IMR-90 (cell line): ENCODE measurements around the gene SEH1L. TPM values are rescaled to one million over a fixed set of nuclear protein-coding genes. Genes with fewer than 3 reads are reported as not detected.

ENCODE experiments used
- ATAC-seq: fragments of 200-7000 bp; cut with Tn5 transposase; 2 replicates; pipeline ENCODE4 v1.9.1; 2020; ENCODE audit warnings: low read depth, mild to moderate bottlenecking, moderate library complexity
- Bru-seq: library from RNA; stranded (reverse); fragments of 400-500 nt; gene quantifications from one replicate; lab custom pipeline; 2021; lab: Mats Ljungman, UMichigan
- BruChase-seq, 2 experiments: library from RNA; stranded (reverse); fragments of 400-500 nt; gene quantifications; one replicate each; lab custom pipeline; 2021; lab: Mats Ljungman, UMichigan
- BruUV-seq: library from RNA; stranded (reverse); fragments of 400-500 nt; replicated peaks from 2 replicates; lab custom pipeline; 2021; lab: Mats Ljungman, UMichigan
- CTCF ChIA-PET: fragments of 300-600 bp; formaldehyde crosslinking; extraction: SDS; loops from one replicate; lab custom pipeline; 2021; ENCODE audit warnings: antibody characterized with exemption; lab: Yijun Ruan, JAX
- POLR2A ChIA-PET: fragments of 300-600 bp; sonication (Branson Sonifier 250); formaldehyde crosslinking; loops from one replicate; lab custom pipeline; 2022; ENCODE audit warnings: antibody characterized with exemption; ENCODE audit not compliant: unreplicated experiment; lab: Charles Lee
- DNase-seq: peaks from one replicate; pipeline ENCODE4 v3.0.0; 2013
- H2AFZ ChIP-seq: replicated peaks from 2 replicates; pipeline ENCODE3; 2013; ENCODE audit warnings: low read length, mild to moderate bottlenecking; ENCODE audit not compliant: poor library complexity
- H2AK5ac ChIP-seq: 2 replicates; pipeline ENCODE4 v1.6.1; 2013; ENCODE audit warnings: low read depth, low read length, inconsistent platforms
- H2AK9ac ChIP-seq: replicated peaks from 2 replicates; pipeline ENCODE3; 2013; ENCODE audit warnings: mild to moderate bottlenecking, low read depth, low read length, moderate library complexity; ENCODE audit not compliant: poor library complexity
- H2BK120ac ChIP-seq: 2 replicates; pipeline ENCODE4 v1.6.1; 2013; ENCODE audit warnings: low read depth, low read length, inconsistent platforms
- H2BK15ac ChIP-seq: 3 replicates; pipeline ENCODE4 v1.6.1; 2013; ENCODE audit warnings: low read depth, low read length, inconsistent platforms
- H2BK20ac ChIP-seq: 2 replicates; pipeline ENCODE4 v1.6.1; 2013; ENCODE audit warnings: low read depth, mild to moderate bottlenecking, inconsistent platforms, low read length, moderate library complexity
- H2BK5ac ChIP-seq: 2 replicates; pipeline ENCODE4 v1.6.1; 2013; ENCODE audit warnings: mild to moderate bottlenecking, low read depth, low read length, inconsistent platforms; ENCODE audit not compliant: poor library complexity, severe bottlenecking
- H3K14ac ChIP-seq: replicated peaks from 2 replicates; pipeline ENCODE4 v1.6.1; 2013; ENCODE audit warnings: low read depth, low read length, inconsistent platforms
- H3K18ac ChIP-seq: 2 replicates; pipeline ENCODE4 v1.6.1; 2013; ENCODE audit warnings: low read depth, low read length, control low read depth
- H3K23ac ChIP-seq: 2 replicates; pipeline ENCODE4 v1.6.1; 2013; ENCODE audit warnings: low read depth, low read length, inconsistent platforms
- H3K27ac ChIP-seq: 2 replicates; pipeline ENCODE4 v1.5.1; 2013; ENCODE audit warnings: mild to moderate bottlenecking, control low read depth, low read length; ENCODE audit not compliant: insufficient read depth
- H3K27me3 ChIP-seq: 2 replicates; pipeline ENCODE4 v1.6.1; 2013; ENCODE audit warnings: low read length; ENCODE audit not compliant: control insufficient read depth, insufficient read depth
- H3K36me3 ChIP-seq: 2 replicates; pipeline ENCODE4 v1.6.1; 2013; ENCODE audit warnings: low read length, mixed read lengths; ENCODE audit not compliant: control insufficient read depth, insufficient read depth
- H3K4ac ChIP-seq: 2 replicates; pipeline ENCODE4 v1.6.1; 2013; ENCODE audit warnings: low read depth, low read length, inconsistent platforms
- H3K4me1 ChIP-seq: 2 replicates; pipeline ENCODE4 v1.6.1; 2013; ENCODE audit warnings: low read length, mixed read lengths; ENCODE audit not compliant: control insufficient read depth, insufficient read depth
- H3K4me2 ChIP-seq: 2 replicates; pipeline ENCODE4 v1.6.1; 2013; ENCODE audit warnings: low read depth, mild to moderate bottlenecking, control low read depth, low read length, moderate library complexity
- H3K4me3 ChIP-seq: 2 replicates; pipeline ENCODE4 v1.5.1; 2013; ENCODE audit warnings: low read depth, mild to moderate bottlenecking, control low read depth, low read length, moderate library complexity; ENCODE audit not compliant: insufficient read depth
- H3K56ac ChIP-seq: 2 replicates; pipeline ENCODE4 v1.6.1; 2013; ENCODE audit warnings: low read length, inconsistent platforms; ENCODE audit not compliant: insufficient read depth; ENCODE audit errors: extremely low read depth
- H3K79me1 ChIP-seq, 2 experiments: 2 replicates each; pipeline ENCODE4 v1.6.1; 2013; ENCODE audit warnings: low read length in 2 of 2, inconsistent platforms in 1 of 2, low read depth in 1 of 2
- H3K9ac ChIP-seq: 2 replicates; pipeline ENCODE4 v1.6.1; 2013; ENCODE audit warnings: low read depth, low read length, control low read depth
- H3K9me1 ChIP-seq: 2 replicates; pipeline ENCODE4 v1.6.1; 2013; ENCODE audit warnings: low read length, inconsistent platforms; ENCODE audit not compliant: insufficient read depth
- H3K9me3 ChIP-seq: 2 replicates; pipeline ENCODE4 v1.6.1; 2013; ENCODE audit warnings: low read length; ENCODE audit not compliant: control insufficient read depth, insufficient read depth
- H4K20me1 ChIP-seq: 2 replicates; pipeline ENCODE4 v1.6.1; 2013; ENCODE audit warnings: low read length, inconsistent platforms; ENCODE audit not compliant: insufficient read depth
- H4K5ac ChIP-seq: 2 replicates; pipeline ENCODE4 v1.6.1; 2013; ENCODE audit warnings: mild to moderate bottlenecking, low read depth, low read length, control low read depth
- H4K8ac ChIP-seq, 2 experiments: 2 replicates each; pipeline ENCODE4 v1.6.1; 2013; ENCODE audit warnings: low read depth in 2 of 2, low read length in 2 of 2, control low read depth in 1 of 2, inconsistent platforms in 1 of 2
- H4K91ac ChIP-seq: 2 replicates; pipeline ENCODE4 v1.6.1; 2013; ENCODE audit warnings: low read depth, low read length, inconsistent platforms; ENCODE audit not compliant: insufficient read depth
- BHLHE40 ChIP-seq: fragments of 150-350 bp; IDR thresholded peaks from 2 replicates; pipeline ENCODE4 v1.6.1; 2016; ENCODE audit warnings: mild to moderate bottlenecking, low read depth, low read length
- MAZ ChIP-seq: IDR thresholded peaks from 2 replicates; pipeline ENCODE4 v1.6.1; 2012; ENCODE audit warnings: low read depth, mild to moderate bottlenecking, low read length, improper control_type of control experiment, moderate library complexity, borderline replicate concordance
- MXI1 ChIP-seq: IDR thresholded peaks from 2 replicates; pipeline ENCODE4 v1.6.1; 2012; ENCODE audit warnings: low read depth, mild to moderate bottlenecking, low read length, moderate library complexity, borderline replicate concordance
- POLR2A ChIP-seq: IDR thresholded peaks from 2 replicates; pipeline ENCODE4 v1.6.1; 2012; ENCODE audit warnings: mild to moderate bottlenecking, low read depth, low read length
- WGBS, 2 experiments: methylation state at CpG; one replicate each; pipeline versions ENCODE4 v1.1.5 to v1.1.7; 2013; ENCODE audit warnings: missing lambda C conversion rate in 2 of 2; ENCODE audit not compliant: insufficient read length in 1 of 2; ENCODE audit errors: extremely low coverage in 2 of 2; 5-methylcytosine and 5-hydroxymethylcytosine counted together
- dilution Hi-C: fragments of 300-500 bp; cut with HindIII; formaldehyde crosslinking; loops from one replicate; pipeline ENCODE4 v1.14.3; 2018; ENCODE audit warnings: low sequenced_read_pairs; ENCODE audit not compliant: unreplicated experiment
- in situ Hi-C: fragments of 300-500 bp; cut with MboI; formaldehyde crosslinking; loops from 3 replicates; pipeline ENCODE4 v1.14.3; 2019; ENCODE audit warnings: low sequenced_read_pairs, inconsistent platforms, mixed read lengths
- intact Hi-C: fragments of 100-400 bp; cut with micrococcal nuclease; formaldehyde crosslinking; loops from 2 replicates; pipeline ENCODE4 v1.10.0; 2022
- long read RNA-seq: library from polyadenylated mRNA; unstranded; transcript quantifications from one replicate; pipeline ENCODE4 v2.0.0, GENCODE V29; 2021; ENCODE audit not compliant: unreplicated experiment
- polyA plus RNA-seq, 3 experiments: library from polyadenylated mRNA; depleted of rRNA; stranded (reverse); fragments of >200 nt; gene quantifications; 2 replicates each; pipeline ENCODE4 v1.2.3, GENCODE V29; 2012; ENCODE audit warnings: low replicate concordance in 1 of 3
- total RNA-seq: library from RNA; depleted of rRNA; stranded (reverse); fragments of >200 nt; gene quantifications from 2 replicates; pipeline ENCODE4 v1.2.3, GENCODE V29; 2012; rRNA removed

The SEH1L gene, protein sequence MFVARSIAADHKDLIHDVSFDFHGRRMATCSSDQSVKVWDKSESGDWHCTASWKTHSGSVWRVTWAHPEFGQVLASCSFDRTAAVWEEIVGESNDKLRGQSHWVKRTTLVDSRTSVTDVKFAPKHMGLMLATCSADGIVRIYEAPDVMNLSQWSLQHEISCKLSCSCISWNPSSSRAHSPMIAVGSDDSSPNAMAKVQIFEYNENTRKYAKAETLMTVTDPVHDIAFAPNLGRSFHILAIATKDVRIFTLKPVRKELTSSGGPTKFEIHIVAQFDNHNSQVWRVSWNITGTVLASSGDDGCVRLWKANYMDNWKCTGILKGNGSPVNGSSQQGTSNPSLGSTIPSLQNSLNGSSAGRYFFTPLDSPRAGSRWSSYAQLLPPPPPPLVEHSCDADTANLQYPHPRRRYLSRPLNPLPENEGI
- 43.0 and 45.5 TPM in 2 replicates for total RNA-seq
- 25.1 and 27.6 TPM in 2 replicates for polyA plus RNA-seq (2012; rRNA removed)
- 9.5 and 19.0 TPM in 2 replicates for polyA plus RNA-seq (2012; cell fraction: cytosol; rRNA removed)
- polyA plus RNA-seq (2012; cell fraction: nucleus; rRNA removed; ENCODE audit: low replicate concordance) = 8.2 and 20.6 TPM in 2 replicates
- Bru-seq, nascent RNA = percentile 76 among the genes with signal in this experiment
- BruChase-seq, experiment 1, labeled RNA remaining after a 6-hour chase = percentile 80 among the genes with signal in this experiment
- BruChase-seq, experiment 2, labeled RNA remaining after a 2-hour chase = percentile 71 among the genes with signal in this experiment
- long read RNA-seq, transcript SEH1L-201 (9 exons, 3,494 nt) = major isoform, 51 of 57 reads
- long read RNA-seq, partial matches to known transcripts = 2 of 57 reads
- long read RNA-seq, other reads (novel, unspliced or antisense) = 4 of 57 reads

GRCh38 chr18:12947285-12948049 is at the start of gene SEH1L:
Gene SEH1L, plus strand, starts transcription at chr18:12948011. Its CDS starts 111 bp downstream, at chr18:12948122.
- Histone ChIP-seq H2AK9ac (peak within 1 kb of the TSS; percentile 100), H3K27ac (peak within 1 kb of the TSS; percentile 93), H4K8ac (peak within 1 kb of the TSS; percentile 97 to 98), H3K18ac (peak within 1 kb of the TSS; percentile 64), H2BK15ac (peak within 1 kb of the TSS; percentile 74; the same call in 1 of the 3 replicates), H4K5ac (peak within 1 kb of the TSS; percentile 89), H3K4me3 (peak within 1 kb of the TSS; percentile 88), H4K91ac (peak within 1 kb of the TSS; percentile 95), H3K23ac (peak within 1 kb of the TSS; percentile 92), H3K4ac (peak within 1 kb of the TSS; percentile 92), H4K20me1 (peaks cover 7% of the 10 kb centered on the region), H3K27me3 (no peaks in the 10 kb centered on the region), H3K36me3 (no peaks in the 10 kb centered on the region), H3K9me1 (peaks cover 13% of the 10 kb centered on the region), H3K4me2 (peak within 1 kb of the TSS; percentile 89), H2BK20ac (peak within 1 kb of the TSS; percentile 41; the same call in 1 of the 2 replicates), H3K4me1 (peaks cover 3% of the 10 kb centered on the region; the same call in 1 of the 2 replicates), H3K79me1 (peaks cover 19 to 43% of the 10 kb centered on the region in 2 experiments), H2BK5ac (peak within 1 kb of the TSS; percentile 90), H3K9me3 (no peaks in the 10 kb centered on the region), H3K9ac (peak within 1 kb of the TSS; percentile 90), H2BK120ac (peak within 1 kb of the TSS; percentile 81), H2AK5ac (peak within 1 kb of the TSS; percentile 93), H3K14ac (peak within 1 kb of the TSS; percentile 99), H2AFZ (peak within 1 kb of the TSS; percentile 98), H3K56ac (peak within 1 kb of the TSS; percentile 97)
- peak; percentile 72; the same call in 1 of the 2 replicates for TF ChIP-seq MXI1
- no peak for TF ChIP-seq BHLHE40
- peak; percentile 34; the same call in 1 of the 2 replicates for TF ChIP-seq POLR2A
- TF ChIP-seq MAZ = peak; percentile 12; the same call in 1 of the 2 replicates
- WGBS, 2 experiments = 3% methylated on average over 8 of the region's 58 CpGs; no CpG with 5 or more reads in 1 of the 2 experiments
- POLR2A ChIA-PET = no interaction called here
- dilution Hi-C loops (no loop called here), in situ Hi-C loops (loop anchor here (10.0 kb wide), 1 partner anchor 573 kb away; the partner anchor contains the start of gene AFG3L2), intact Hi-C loops (loop anchor here (5.0 to 10.0 kb wide), 2 partner anchors 207 to 570 kb away; partner anchors contain the start of gene AFG3L2)
- ATAC-seq (peak; percentile 93), DNase-seq (peak; percentile 98)
- BruUV-seq = TSS peak; percentile 88
- CTCF ChIA-PET = no interaction called here
